WTC11 (cell line): Measurements from ENCODE around the gene TOM1L2.

Source experiments
- ATF6 ChIP-seq: sonication (generic); formaldehyde crosslinking; IDR thresholded peaks from 2 replicates; pipeline ENCODE4 v1.8.1; 2023; ENCODE audit warnings: mild to moderate bottlenecking, missing genetic modification reagents
- CBFB ChIP-seq: sonication (generic); formaldehyde crosslinking; IDR thresholded peaks from 2 replicates; pipeline ENCODE4 v1.8.1; 2022; ENCODE audit warnings: mild to moderate bottlenecking, low read depth, missing genetic modification reagents
- HMGXB4 ChIP-seq: sonication (generic); formaldehyde crosslinking; IDR thresholded peaks from 2 replicates; pipeline ENCODE4 v1.8.1; 2023; ENCODE audit warnings: mild to moderate bottlenecking, moderate library complexity, missing genetic modification reagents
- PRDM15 ChIP-seq: sonication (generic); formaldehyde crosslinking; IDR thresholded peaks from 2 replicates; pipeline ENCODE4 v1.8.0; 2022; ENCODE audit warnings: missing genetic modification reagents
- TF ChIP-seq, protein P1 (sequence below): fragments of 200-600 bp; IDR thresholded peaks from 2 replicates; pipeline ENCODE4 v1.8.0; 2022; ENCODE audit warnings: antibody characterized with exemption
- TF ChIP-seq, protein P2 (sequence below): sonication (generic); formaldehyde crosslinking; IDR thresholded peaks from 2 replicates; pipeline ENCODE4 v1.8.0; 2022; ENCODE audit warnings: mild to moderate bottlenecking, missing genetic modification reagents
- TF ChIP-seq, protein P3 (sequence below): sonication (generic); formaldehyde crosslinking; IDR thresholded peaks from 2 replicates; pipeline ENCODE4 v1.8.0; 2022; ENCODE audit warnings: mild to moderate bottlenecking, missing genetic modification reagents

- TF ChIP-seq, protein P1, sequence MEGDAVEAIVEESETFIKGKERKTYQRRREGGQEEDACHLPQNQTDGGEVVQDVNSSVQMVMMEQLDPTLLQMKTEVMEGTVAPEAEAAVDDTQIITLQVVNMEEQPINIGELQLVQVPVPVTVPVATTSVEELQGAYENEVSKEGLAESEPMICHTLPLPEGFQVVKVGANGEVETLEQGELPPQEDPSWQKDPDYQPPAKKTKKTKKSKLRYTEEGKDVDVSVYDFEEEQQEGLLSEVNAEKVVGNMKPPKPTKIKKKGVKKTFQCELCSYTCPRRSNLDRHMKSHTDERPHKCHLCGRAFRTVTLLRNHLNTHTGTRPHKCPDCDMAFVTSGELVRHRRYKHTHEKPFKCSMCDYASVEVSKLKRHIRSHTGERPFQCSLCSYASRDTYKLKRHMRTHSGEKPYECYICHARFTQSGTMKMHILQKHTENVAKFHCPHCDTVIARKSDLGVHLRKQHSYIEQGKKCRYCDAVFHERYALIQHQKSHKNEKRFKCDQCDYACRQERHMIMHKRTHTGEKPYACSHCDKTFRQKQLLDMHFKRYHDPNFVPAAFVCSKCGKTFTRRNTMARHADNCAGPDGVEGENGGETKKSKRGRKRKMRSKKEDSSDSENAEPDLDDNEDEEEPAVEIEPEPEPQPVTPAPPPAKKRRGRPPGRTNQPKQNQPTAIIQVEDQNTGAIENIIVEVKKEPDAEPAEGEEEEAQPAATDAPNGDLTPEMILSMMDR, result no peak
- no peak for TF ChIP-seq CBFB (CRISPR knock-in tag)
- TF ChIP-seq HMGXB4, result no peak
- TF ChIP-seq ATF6 (CRISPR knock-in tag), result no peak
- TF ChIP-seq, protein P2, sequence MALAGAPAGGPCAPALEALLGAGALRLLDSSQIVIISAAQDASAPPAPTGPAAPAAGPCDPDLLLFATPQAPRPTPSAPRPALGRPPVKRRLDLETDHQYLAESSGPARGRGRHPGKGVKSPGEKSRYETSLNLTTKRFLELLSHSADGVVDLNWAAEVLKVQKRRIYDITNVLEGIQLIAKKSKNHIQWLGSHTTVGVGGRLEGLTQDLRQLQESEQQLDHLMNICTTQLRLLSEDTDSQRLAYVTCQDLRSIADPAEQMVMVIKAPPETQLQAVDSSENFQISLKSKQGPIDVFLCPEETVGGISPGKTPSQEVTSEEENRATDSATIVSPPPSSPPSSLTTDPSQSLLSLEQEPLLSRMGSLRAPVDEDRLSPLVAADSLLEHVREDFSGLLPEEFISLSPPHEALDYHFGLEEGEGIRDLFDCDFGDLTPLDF (CRISPR knock-in tag), result no peak
- TF ChIP-seq, protein P3, sequence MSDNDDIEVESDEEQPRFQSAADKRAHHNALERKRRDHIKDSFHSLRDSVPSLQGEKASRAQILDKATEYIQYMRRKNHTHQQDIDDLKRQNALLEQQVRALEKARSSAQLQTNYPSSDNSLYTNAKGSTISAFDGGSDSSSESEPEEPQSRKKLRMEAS, result no peak
- no peak for TF ChIP-seq PRDM15
Observed at GRCh38 chr17:17877529-17878358, 94.5 kb downstream of the TOM1L2 start.
